Upper lobe of left lung (tissue), 4 donors: ENCODE data around the gene CC2D2B.

Experiments used
- EP300 ChIP-seq, 4 donors: sonication (generic); formaldehyde crosslinking; IDR thresholded peaks; one replicate each; pipeline ENCODE4 v1.5.1; 2017; ENCODE audit warnings: antibody characterized with exemption in 4 of 4, control low read depth in 2 of 4
- POLR2A ChIP-seq, 4 donors: fragments of 450-650 bp; IDR thresholded peaks; one replicate each; pipeline ENCODE4 v1.5.1; 2016 to 2017; ENCODE audit warnings: antibody characterized with exemption in 4 of 4, mild to moderate bottlenecking in 2 of 4
- POLR2AphosphoS5 ChIP-seq, 2 donors: sonication (generic); formaldehyde crosslinking; IDR thresholded peaks; one replicate each; pipeline ENCODE4 v1.5.1; 2017; ENCODE audit warnings: antibody characterized with exemption in 2 of 2
- TF ChIP-seq, protein P1 (sequence below), 6 experiments: fragments of 450-650 bp in 4 of 6; fragments of 200-600 bp in 2 of 6; sonication (generic) in 2 of 6; IDR thresholded peaks; one replicate each; pipeline ENCODE4 v1.5.1; 2016 to 2019; ENCODE audit warnings: antibody characterized with exemption in 6 of 6

DNA sequence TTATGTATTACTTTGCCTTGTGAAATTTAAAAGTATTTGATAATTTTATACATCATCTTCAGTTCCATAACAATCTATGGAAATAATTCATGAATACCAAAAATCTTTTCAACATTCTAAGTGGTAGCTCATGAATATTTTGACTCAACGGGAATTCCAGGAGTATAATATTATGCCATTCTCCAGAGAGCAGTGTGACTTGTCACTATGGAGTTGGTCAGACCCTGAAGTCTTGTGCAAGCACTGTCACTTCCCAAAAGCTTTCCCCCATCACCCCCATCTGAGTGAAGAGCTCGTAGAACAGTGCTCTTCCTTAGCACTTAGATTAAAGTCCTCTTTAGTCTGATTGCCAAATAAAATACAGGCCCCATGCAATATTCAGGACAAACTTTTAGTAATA lies 106.2 kb downstream of the CC2D2B start:
- TF ChIP-seq POLR2A (IDR thresholded peaks at IDR 0.05) = no peak
- TF ChIP-seq, protein P1, sequence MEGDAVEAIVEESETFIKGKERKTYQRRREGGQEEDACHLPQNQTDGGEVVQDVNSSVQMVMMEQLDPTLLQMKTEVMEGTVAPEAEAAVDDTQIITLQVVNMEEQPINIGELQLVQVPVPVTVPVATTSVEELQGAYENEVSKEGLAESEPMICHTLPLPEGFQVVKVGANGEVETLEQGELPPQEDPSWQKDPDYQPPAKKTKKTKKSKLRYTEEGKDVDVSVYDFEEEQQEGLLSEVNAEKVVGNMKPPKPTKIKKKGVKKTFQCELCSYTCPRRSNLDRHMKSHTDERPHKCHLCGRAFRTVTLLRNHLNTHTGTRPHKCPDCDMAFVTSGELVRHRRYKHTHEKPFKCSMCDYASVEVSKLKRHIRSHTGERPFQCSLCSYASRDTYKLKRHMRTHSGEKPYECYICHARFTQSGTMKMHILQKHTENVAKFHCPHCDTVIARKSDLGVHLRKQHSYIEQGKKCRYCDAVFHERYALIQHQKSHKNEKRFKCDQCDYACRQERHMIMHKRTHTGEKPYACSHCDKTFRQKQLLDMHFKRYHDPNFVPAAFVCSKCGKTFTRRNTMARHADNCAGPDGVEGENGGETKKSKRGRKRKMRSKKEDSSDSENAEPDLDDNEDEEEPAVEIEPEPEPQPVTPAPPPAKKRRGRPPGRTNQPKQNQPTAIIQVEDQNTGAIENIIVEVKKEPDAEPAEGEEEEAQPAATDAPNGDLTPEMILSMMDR (IDR thresholded peaks at IDR 0.05) = no peak
- no peak for TF ChIP-seq POLR2AphosphoS5 (IDR thresholded peaks at IDR 0.05)
- no peak for TF ChIP-seq EP300 (IDR thresholded peaks at IDR 0.05)
